PC-3 (cell line): ENCODE results near the gene ADAT3.

Experiments
- EZH2 ChIP-seq: fragments of 300-600 bp; sonication (generic); IDR thresholded peaks from one replicate; pipeline ENCODE4 v1.6.1; 2017; ENCODE audit warnings: antibody characterized with exemption, mild to moderate bottlenecking, low read length; ENCODE audit not compliant: unreplicated experiment
- EZH2phosphoT487 ChIP-seq: fragments of 300-600 bp; sonication (generic); IDR thresholded peaks from 2 replicates; pipeline ENCODE4 v1.6.1; 2018; ENCODE audit warnings: mild to moderate bottlenecking, antibody characterized with exemption, low read length, borderline replicate concordance
- TF ChIP-seq, protein P1 (sequence below): fragments of 300-600 bp; sonication (generic); conservative IDR thresholded peaks from 2 replicates; pipeline ENCODE4 v1.5.1; 2017; ENCODE audit warnings: antibody characterized with exemption, low read depth, mild to moderate bottlenecking, low read length

GRCh38 chr19:1862424-1863327 is 42.5 kb upstream of the ADAT3 start:
- TF ChIP-seq, protein P1, sequence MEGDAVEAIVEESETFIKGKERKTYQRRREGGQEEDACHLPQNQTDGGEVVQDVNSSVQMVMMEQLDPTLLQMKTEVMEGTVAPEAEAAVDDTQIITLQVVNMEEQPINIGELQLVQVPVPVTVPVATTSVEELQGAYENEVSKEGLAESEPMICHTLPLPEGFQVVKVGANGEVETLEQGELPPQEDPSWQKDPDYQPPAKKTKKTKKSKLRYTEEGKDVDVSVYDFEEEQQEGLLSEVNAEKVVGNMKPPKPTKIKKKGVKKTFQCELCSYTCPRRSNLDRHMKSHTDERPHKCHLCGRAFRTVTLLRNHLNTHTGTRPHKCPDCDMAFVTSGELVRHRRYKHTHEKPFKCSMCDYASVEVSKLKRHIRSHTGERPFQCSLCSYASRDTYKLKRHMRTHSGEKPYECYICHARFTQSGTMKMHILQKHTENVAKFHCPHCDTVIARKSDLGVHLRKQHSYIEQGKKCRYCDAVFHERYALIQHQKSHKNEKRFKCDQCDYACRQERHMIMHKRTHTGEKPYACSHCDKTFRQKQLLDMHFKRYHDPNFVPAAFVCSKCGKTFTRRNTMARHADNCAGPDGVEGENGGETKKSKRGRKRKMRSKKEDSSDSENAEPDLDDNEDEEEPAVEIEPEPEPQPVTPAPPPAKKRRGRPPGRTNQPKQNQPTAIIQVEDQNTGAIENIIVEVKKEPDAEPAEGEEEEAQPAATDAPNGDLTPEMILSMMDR, result no peak
- TF ChIP-seq EZH2, result no peak
- TF ChIP-seq EZH2phosphoT487, result no peak
